ENCODE measurements around the gene POC1B. TPM values are rescaled to one million over a fixed set of nuclear protein-coding genes. Genes with fewer than 3 reads are reported as not detected.

The POC1B gene
- total RNA-seq, 3 donors from 2014 or later = 16.0 to 30.4 (median 27.9) TPM

DNA sequence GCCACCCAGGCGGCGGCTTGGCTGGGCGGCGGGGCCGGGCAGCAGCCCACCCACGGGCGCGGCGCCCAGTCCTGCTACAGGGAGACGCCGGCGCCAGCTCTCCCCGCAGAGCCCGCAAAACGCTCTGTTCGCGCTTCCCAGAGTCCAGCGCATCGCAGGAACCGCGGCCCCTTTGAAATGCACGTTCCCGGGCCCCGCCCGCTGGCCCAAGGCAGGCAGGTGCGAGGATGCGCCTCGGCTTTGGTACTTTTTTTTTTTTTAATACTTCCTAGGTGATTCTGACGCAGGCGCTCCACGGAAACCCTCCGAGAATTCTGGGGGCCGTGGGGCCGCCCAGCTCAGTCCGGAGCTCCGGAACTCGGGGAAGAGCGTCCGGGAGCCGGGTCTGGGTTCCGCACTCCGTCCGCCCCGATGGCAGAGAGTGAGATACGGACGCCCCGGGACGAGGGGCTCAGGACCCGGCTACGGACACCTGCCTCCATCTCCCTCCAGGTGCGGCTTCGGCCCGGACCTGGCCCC is 483 bp downstream of the POC1B start:
- no peak for DNase-seq (ENCODE audit: low spot score in 2 of 2)
- H3K4me1 ChIP-seq = peaks cover 0 to 10% of the 10 kb centered on the region in 2 donors
- TF ChIP-seq POLR2A (IDR thresholded peaks at IDR 0.05) (no peak), POLR2AphosphoS5 (IDR thresholded peaks at IDR 0.05) (no peak)
- TF ChIP-seq, protein P1, sequence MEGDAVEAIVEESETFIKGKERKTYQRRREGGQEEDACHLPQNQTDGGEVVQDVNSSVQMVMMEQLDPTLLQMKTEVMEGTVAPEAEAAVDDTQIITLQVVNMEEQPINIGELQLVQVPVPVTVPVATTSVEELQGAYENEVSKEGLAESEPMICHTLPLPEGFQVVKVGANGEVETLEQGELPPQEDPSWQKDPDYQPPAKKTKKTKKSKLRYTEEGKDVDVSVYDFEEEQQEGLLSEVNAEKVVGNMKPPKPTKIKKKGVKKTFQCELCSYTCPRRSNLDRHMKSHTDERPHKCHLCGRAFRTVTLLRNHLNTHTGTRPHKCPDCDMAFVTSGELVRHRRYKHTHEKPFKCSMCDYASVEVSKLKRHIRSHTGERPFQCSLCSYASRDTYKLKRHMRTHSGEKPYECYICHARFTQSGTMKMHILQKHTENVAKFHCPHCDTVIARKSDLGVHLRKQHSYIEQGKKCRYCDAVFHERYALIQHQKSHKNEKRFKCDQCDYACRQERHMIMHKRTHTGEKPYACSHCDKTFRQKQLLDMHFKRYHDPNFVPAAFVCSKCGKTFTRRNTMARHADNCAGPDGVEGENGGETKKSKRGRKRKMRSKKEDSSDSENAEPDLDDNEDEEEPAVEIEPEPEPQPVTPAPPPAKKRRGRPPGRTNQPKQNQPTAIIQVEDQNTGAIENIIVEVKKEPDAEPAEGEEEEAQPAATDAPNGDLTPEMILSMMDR (IDR thresholded peaks at IDR 0.05) = no peak

DNA sequence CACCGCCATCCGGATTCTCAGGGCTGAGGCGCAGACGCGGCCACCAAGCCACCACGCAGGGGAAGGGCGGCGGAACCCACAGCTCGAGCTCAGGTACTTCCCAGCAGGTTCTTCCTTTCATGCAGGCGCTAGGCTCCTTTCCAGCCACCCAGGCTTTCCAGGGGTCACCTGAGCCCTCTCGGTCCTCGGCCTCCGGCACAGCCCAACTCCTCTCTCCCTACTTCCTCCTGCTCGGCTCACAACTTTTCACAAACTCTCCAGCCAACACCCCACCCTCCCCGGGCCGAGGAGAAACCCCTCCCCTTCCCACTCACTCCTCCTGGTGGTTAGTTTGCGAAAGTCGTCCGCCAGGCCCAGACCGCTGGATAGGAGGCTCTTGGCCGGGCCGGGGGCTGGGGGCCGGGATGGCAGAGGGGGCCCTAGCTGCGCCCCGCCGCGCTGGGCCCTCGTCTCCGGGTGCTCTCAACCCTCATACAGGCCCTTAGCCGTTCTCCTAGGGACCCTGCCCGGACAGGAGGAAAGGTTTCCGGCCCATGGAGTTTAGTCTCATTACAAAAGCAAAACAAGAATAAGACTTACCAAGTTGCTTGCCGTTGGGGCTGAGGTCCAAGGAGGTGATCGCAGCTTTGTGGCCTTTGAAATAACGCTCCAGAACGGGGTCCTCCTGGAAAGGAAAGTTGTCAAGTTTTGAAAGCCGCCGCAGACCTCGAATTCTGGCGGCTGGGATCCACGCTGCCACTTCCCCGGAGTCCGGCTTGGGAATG is 1.1 kb downstream of the POC1B start, which contains the start of gene GALNT4:
Gene GALNT4 (minus strand): TSS at position 256 of the 764 bp plus-strand sequence. CDS start 247 bp downstream, at position 9.
- intact Hi-C loops (cut with DNase I; ENCODE audit: low total_unique reads) = loop anchor here (5.0 to 10.0 kb wide), 2 partner anchors 50 to 507 kb away; no protein-coding TSS in a partner anchor
- H3K27ac ChIP-seq = peak within 1 kb of the TSS; percentile 93 to 97
- TF ChIP-seq POLR2A (IDR thresholded peaks at IDR 0.05) (no peak), POLR2AphosphoS5 (IDR thresholded peaks at IDR 0.05) (peak in 2 of 3 donors; percentile 50 to 72)
- TF ChIP-seq, protein P1 (IDR thresholded peaks at IDR 0.05) = peak; percentile 69 to 79 (median 70)
- H3K27me3 ChIP-seq = no peaks in the 10 kb centered on the region
- peak within 1 kb of the TSS; percentile 85 to 99 (median 98) for H3K4me3 ChIP-seq
- no peaks in the 10 kb centered on the region for H3K36me3 ChIP-seq
- H3K4me1 ChIP-seq = peaks cover 0 to 10% of the 10 kb centered on the region in 2 donors
- H3K9me3 ChIP-seq = no peaks in the 10 kb centered on the region
- DNase-seq (ENCODE audit: low spot score in 2 of 2) = peak; percentile 75 to 89

More for the DNA sequence above, 483 bp downstream of the POC1B start:
- H3K4me3 ChIP-seq = peak overlapping the region; percentile 85 to 99 (median 98)
- H3K27ac ChIP-seq = peak overlapping the region; percentile 93 to 97
- no peaks in the 10 kb centered on the region for H3K36me3 ChIP-seq
- no peaks in the 10 kb centered on the region for H3K27me3 ChIP-seq
- no peaks in the 10 kb centered on the region for H3K9me3 ChIP-seq
- intact Hi-C loops (cut with DNase I; ENCODE audit: low total_unique reads) = loop anchor here (5.0 to 10.0 kb wide), 2 partner anchors 51 to 508 kb away; no protein-coding TSS in a partner anchor

DNA sequence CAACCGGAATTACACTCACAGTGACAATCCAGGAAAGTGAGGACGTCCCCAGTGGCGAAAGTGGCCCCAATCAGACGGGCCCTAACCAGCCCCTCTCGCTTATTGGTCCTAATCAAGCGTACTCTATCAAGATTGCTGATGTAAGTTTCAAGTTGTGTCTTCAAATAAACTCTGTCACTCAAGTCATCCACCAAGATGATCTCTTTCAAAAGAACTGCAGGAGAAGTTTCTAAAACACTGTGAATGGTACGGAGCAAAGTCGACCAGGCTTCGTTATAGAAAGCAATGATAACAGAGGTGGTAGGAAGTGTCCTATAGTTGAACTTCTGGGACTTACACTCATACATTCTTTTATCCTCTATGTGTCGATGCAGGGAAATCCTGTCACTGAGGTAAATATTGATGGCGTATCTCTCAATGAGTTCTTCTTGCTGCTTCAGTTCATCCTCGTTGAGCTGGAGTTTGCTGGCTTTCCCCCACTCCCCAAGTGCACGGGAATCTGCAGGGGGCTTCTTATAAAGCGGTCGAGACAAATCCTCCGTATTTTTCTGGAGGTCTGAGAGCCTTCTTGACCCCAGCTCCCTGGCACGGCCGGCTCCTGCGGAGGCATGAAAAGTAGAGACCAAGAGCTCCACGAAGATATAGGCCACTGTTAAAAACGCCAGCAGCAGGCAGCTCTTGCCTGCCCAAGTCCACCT is 1.9 kb downstream of the POC1B start:
- peak overlapping the region; percentile 85 to 99 (median 98) for H3K4me3 ChIP-seq
- intact Hi-C loops (cut with DNase I; ENCODE audit: low total_unique reads) = loop anchor here (10.0 kb wide), 1 partner anchor 49 kb away; no protein-coding TSS in a partner anchor
- peaks cover 0 to 10% of the 10 kb centered on the region in 2 donors for H3K4me1 ChIP-seq
- no peaks in the 10 kb centered on the region for H3K9me3 ChIP-seq
- TF ChIP-seq POLR2A (IDR thresholded peaks at IDR 0.05) (no peak), POLR2AphosphoS5 (IDR thresholded peaks at IDR 0.05) (no peak)
- TF ChIP-seq, protein P1 (IDR thresholded peaks at IDR 0.05) = no peak
- DNase-seq (ENCODE audit: low spot score in 2 of 2) = no peak
- peak overlapping the region; percentile 93 to 97 for H3K27ac ChIP-seq
- H3K27me3 ChIP-seq = no peaks in the 10 kb centered on the region
- H3K36me3 ChIP-seq = no peaks in the 10 kb centered on the region

DNA sequence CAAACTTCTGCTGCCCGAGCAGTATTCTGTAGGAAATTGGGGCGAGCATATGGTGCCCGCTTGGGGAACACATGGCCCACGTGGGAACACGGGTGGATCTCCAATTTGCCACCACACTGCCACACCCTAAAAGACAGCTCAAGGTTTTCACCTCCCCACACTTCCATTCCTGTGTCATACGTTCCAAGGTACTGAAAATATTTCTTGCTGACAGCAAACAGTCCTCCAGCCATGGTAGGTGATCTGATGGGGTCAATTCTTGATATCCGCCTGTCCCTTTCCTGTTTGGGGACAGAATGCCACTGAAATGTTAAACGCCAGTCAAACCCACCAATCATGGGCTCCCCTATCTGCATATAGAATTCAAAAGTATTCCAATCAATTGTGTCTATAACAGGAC is 2.5 kb downstream of the POC1B start:
- peaks cover 0 to 10% of the 10 kb centered on the region in 2 donors for H3K4me1 ChIP-seq
- DNase-seq (ENCODE audit: low spot score in 2 of 2) = no peak
- intact Hi-C loops (cut with DNase I; ENCODE audit: low total_unique reads) = loop anchor here (10.0 kb wide), 1 partner anchor 49 kb away; no protein-coding TSS in a partner anchor
- H3K27me3 ChIP-seq = no peaks in the 10 kb centered on the region
- TF ChIP-seq POLR2A (IDR thresholded peaks at IDR 0.05) (no peak), POLR2AphosphoS5 (IDR thresholded peaks at IDR 0.05) (no peak)
- TF ChIP-seq, protein P1 (IDR thresholded peaks at IDR 0.05) = no peak
- no peaks in the 10 kb centered on the region for H3K9me3 ChIP-seq
- no peaks in the 10 kb centered on the region for H3K36me3 ChIP-seq
- peak overlapping the region; percentile 85 to 99 (median 98) for H3K4me3 ChIP-seq
- peak overlapping the region; percentile 93 to 97 for H3K27ac ChIP-seq
